Activated T-cell treated with anti-CD3 and anti-CD28 coated beads, Interleukin-2, amount 50 U/mL, for 24 hours (primary cell): ENCODE measurements around the gene CREBRF.
"Not testable (repeated sequence)": the region's sequence is repeated elsewhere in the genome, so short reads cannot be mapped to it uniquely, and the experiment has no call there.

Experiments
- DNase-seq: peaks from one replicate; pipeline ENCODE4 v3.0.0-alpha.2; 2020
- H3K27ac Mint-ChIP-seq: 2 replicates; pipeline ENCODE4 v1.8.0; 2020; ENCODE audit warnings: mild to moderate bottlenecking, mixed read lengths
- H3K27me3 Mint-ChIP-seq: 2 replicates; pipeline ENCODE4 v1.8.0; 2020; ENCODE audit warnings: mixed read lengths
- H3K36me3 Mint-ChIP-seq: 2 replicates; pipeline ENCODE4 v1.8.0; 2020; ENCODE audit warnings: low read depth, mixed read lengths
- H3K4me1 Mint-ChIP-seq: 2 replicates; pipeline ENCODE4 v1.8.0; 2020; ENCODE audit warnings: low read depth, mixed read lengths
- H3K4me3 Mint-ChIP-seq: 2 replicates; pipeline ENCODE4 v1.8.0; 2020; ENCODE audit warnings: mild to moderate bottlenecking, moderate library complexity, mixed read lengths
- H3K9me3 Mint-ChIP-seq: 2 replicates; pipeline ENCODE4 v1.8.0; 2020; ENCODE audit warnings: mixed read lengths

CREBRF gene

GRCh38 chr5:173027905-173028304, 28.2 kb upstream of the CREBRF start:
- Mint-ChIP-seq H3K36me3 (peaks cover 35% of the 10 kb centered on the region), H3K4me1 (peaks cover 17% of the 10 kb centered on the region), H3K4me3 (no peak overlapping the region), H3K27ac (no peak overlapping the region), H3K27me3 (no peaks in the 10 kb centered on the region), H3K9me3 (no peaks in the 10 kb centered on the region)
- DNase-seq: no peak

- DNase-seq: no peak
- H3K27ac Mint-ChIP-seq: no peak overlapping the region
- peaks cover 25% of the 10 kb centered on the region for H3K4me1 Mint-ChIP-seq
- H3K36me3 Mint-ChIP-seq: peaks cover 34% of the 10 kb centered on the region
- no peak overlapping the region for H3K4me3 Mint-ChIP-seq
- no peaks in the 10 kb centered on the region for H3K27me3 Mint-ChIP-seq
- no peaks in the 10 kb centered on the region for H3K9me3 Mint-ChIP-seq
Measured at GRCh38 chr5:173028811-173029327, 27.3 kb upstream of the CREBRF start.

GRCh38 chr5:173029499-173029921, 26.6 kb upstream of the CREBRF start:
- H3K4me3 Mint-ChIP-seq: no peak overlapping the region
- H3K36me3 Mint-ChIP-seq: peaks cover 35% of the 10 kb centered on the region
- H3K9me3 Mint-ChIP-seq: no peaks in the 10 kb centered on the region
- no peak overlapping the region for H3K27ac Mint-ChIP-seq
- no peak for DNase-seq
- H3K4me1 Mint-ChIP-seq: peaks cover 29% of the 10 kb centered on the region
- H3K27me3 Mint-ChIP-seq: no peaks in the 10 kb centered on the region

GRCh38 chr5:173032096-173032495, 24.1 kb upstream of the CREBRF start:
- not testable (repeated sequence) for H3K27ac Mint-ChIP-seq, DNase-seq, H3K27me3 Mint-ChIP-seq, H3K4me3 Mint-ChIP-seq, H3K9me3 Mint-ChIP-seq
- H3K36me3 Mint-ChIP-seq: peaks cover 45% of the 10 kb centered on the region
- H3K4me1 Mint-ChIP-seq: peaks cover 41% of the 10 kb centered on the region

GRCh38 chr5:173032730-173033129, 23.4 kb upstream of the CREBRF start:
- H3K36me3 Mint-ChIP-seq: peaks cover 50% of the 10 kb centered on the region
- peaks cover 44% of the 10 kb centered on the region for H3K4me1 Mint-ChIP-seq
- no peaks in the 10 kb centered on the region for H3K27me3 Mint-ChIP-seq
- H3K9me3 Mint-ChIP-seq: no peaks in the 10 kb centered on the region
- DNase-seq: no peak
- peak overlapping the region; percentile 51 for H3K27ac Mint-ChIP-seq
- no peak overlapping the region for H3K4me3 Mint-ChIP-seq

- H3K36me3 Mint-ChIP-seq: peaks cover 56% of the 10 kb centered on the region
- no peak for DNase-seq
- H3K4me1 Mint-ChIP-seq: peaks cover 53% of the 10 kb centered on the region
- no peak overlapping the region for H3K4me3 Mint-ChIP-seq
- H3K27me3 Mint-ChIP-seq: no peaks in the 10 kb centered on the region
- H3K9me3 Mint-ChIP-seq: no peaks in the 10 kb centered on the region
- H3K27ac Mint-ChIP-seq: peak overlapping the region; percentile 62
Measured at GRCh38 chr5:173033923-173034322, 22.2 kb upstream of the CREBRF start.

GRCh38 chr5:173035904-173036707, 20.0 kb upstream of the CREBRF start:
- Mint-ChIP-seq H3K36me3 (peaks cover 57% of the 10 kb centered on the region), H3K27ac (peak overlapping the region; percentile 97), H3K27me3 (no peaks in the 10 kb centered on the region), H3K4me1 (peaks cover 68% of the 10 kb centered on the region), H3K4me3 (peak overlapping the region; percentile 74), H3K9me3 (peaks cover 3% of the 10 kb centered on the region)
- peak; percentile 60 for DNase-seq

GRCh38 chr5:173039188-173039587, 17.0 kb upstream of the CREBRF start:
- Mint-ChIP-seq H3K4me3 (no peak overlapping the region), H3K27me3 (no peaks in the 10 kb centered on the region), H3K9me3 (peaks cover 3% of the 10 kb centered on the region), H3K4me1 (peaks cover 56% of the 10 kb centered on the region), H3K27ac (peak overlapping the region; percentile 72), H3K36me3 (peaks cover 39% of the 10 kb centered on the region)
- no peak for DNase-seq

- Mint-ChIP-seq H3K36me3 (peaks cover 31% of the 10 kb centered on the region), H3K9me3 (peaks cover 3% of the 10 kb centered on the region), H3K4me1 (peaks cover 48% of the 10 kb centered on the region), H3K27me3 (no peaks in the 10 kb centered on the region), H3K27ac (peak overlapping the region; percentile 4), H3K4me3 (no peak overlapping the region)
- DNase-seq: no peak
Measured at GRCh38 chr5:173039964-173040363, 16.2 kb upstream of the CREBRF start.

GRCh38 chr5:173041881-173042762, 14.0 kb upstream of the CREBRF start:
- H3K36me3 Mint-ChIP-seq: peaks cover 12% of the 10 kb centered on the region
- no peak for DNase-seq
- peaks cover 3% of the 10 kb centered on the region for H3K9me3 Mint-ChIP-seq
- no peak overlapping the region for H3K4me3 Mint-ChIP-seq
- peaks cover 28% of the 10 kb centered on the region for H3K4me1 Mint-ChIP-seq
- no peaks in the 10 kb centered on the region for H3K27me3 Mint-ChIP-seq
- H3K27ac Mint-ChIP-seq: peak overlapping the region; percentile 8

GRCh38 chr5:173042763-173043107, 13.4 kb upstream of the CREBRF start:
- H3K9me3 Mint-ChIP-seq: peaks cover 3% of the 10 kb centered on the region

GRCh38 chr5:173045474-173045873, 10.7 kb upstream of the CREBRF start:
- no peak for DNase-seq
- Mint-ChIP-seq H3K4me3 (no peak overlapping the region), H3K27me3 (no peaks in the 10 kb centered on the region), H3K4me1 (peaks cover 3% of the 10 kb centered on the region), H3K9me3 (peaks cover 1% of the 10 kb centered on the region), H3K27ac (no peak overlapping the region), H3K36me3 (peaks cover 1% of the 10 kb centered on the region)

More at GRCh38 chr5:173042763-173043107, 13.4 kb upstream of the CREBRF start:
- no peak overlapping the region for H3K27ac Mint-ChIP-seq
- H3K36me3 Mint-ChIP-seq: peaks cover 7% of the 10 kb centered on the region
- no peak for DNase-seq
- H3K27me3 Mint-ChIP-seq: no peaks in the 10 kb centered on the region
- H3K4me3 Mint-ChIP-seq: no peak overlapping the region
- peaks cover 25% of the 10 kb centered on the region for H3K4me1 Mint-ChIP-seq

- not testable (repeated sequence) for H3K4me3 Mint-ChIP-seq, H3K4me1 Mint-ChIP-seq, H3K27ac Mint-ChIP-seq, H3K27me3 Mint-ChIP-seq, H3K9me3 Mint-ChIP-seq, DNase-seq, H3K36me3 Mint-ChIP-seq
Measured at GRCh38 chr5:173047096-173047837, 8.9 kb upstream of the CREBRF start.

- Mint-ChIP-seq H3K27me3 (no peaks in the 10 kb centered on the region), H3K36me3 (no peaks in the 10 kb centered on the region), H3K4me3 (no peak overlapping the region), H3K4me1 (no peaks in the 10 kb centered on the region), H3K9me3 (no peaks in the 10 kb centered on the region), H3K27ac (no peak overlapping the region)
- no peak for DNase-seq
Measured at GRCh38 chr5:173047838-173048105, 8.4 kb upstream of the CREBRF start.
